Stimulated activated CD4-positive, alpha-beta T cell treated with anti-CD3 and anti-CD28 coated beads, Interleukin-4, amount 100 ng/mL, for 1 hour (primary cell): ENCODE measurements around the gene SUSD2.
A peak's percentile ranks its signal among the peaks of the same experiment; 100 is the strongest.
"Not testable (repeated sequence)": the region's sequence is repeated elsewhere in the genome, so short reads cannot be mapped to it uniquely, and the experiment has no call there.

ENCODE experiments used
- DNase-seq: peaks from one replicate; pipeline ENCODE4 v3.0.0-alpha.2; 2020

Gene SUSD2

GRCh38 chr22:24189249-24190158, 8.2 kb downstream of the SUSD2 start:
- DNase-seq: peak; percentile 39

- DNase-seq: no peak
These were observed 8.9 kb downstream of the SUSD2 start for GRCh38 chr22:24190159-24190540.

- no peak for DNase-seq
These were observed 9.4 kb downstream of the SUSD2 start for GRCh38 chr22:24190596-24191208.

- DNase-seq: no peak
These were observed 10.1 kb downstream of the SUSD2 start for GRCh38 chr22:24191381-24191841.

DNA sequence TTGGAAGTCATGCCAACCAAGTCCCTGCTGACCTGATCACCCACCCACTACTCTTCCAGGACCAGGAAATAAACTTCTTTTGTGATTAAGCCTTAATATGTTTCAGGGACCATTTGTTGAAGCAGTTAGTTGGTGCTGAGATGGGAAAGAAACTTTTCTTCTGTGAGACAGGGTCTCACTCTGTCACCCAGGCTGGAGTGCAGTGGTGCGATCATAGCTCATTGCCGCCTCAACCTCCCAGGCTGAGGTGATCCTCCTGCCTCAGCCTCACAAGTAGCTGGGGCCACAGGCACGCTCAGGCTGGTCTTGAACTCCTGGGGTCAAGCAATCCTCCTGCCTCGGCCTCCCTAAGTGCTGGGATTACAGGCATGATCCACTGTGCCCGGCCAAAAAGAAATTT, 10.6 kb downstream of the SUSD2 start:
- no peak for DNase-seq

GRCh38 chr22:24198682-24199052, 17.4 kb downstream of the SUSD2 start:
- no peak for DNase-seq

DNA sequence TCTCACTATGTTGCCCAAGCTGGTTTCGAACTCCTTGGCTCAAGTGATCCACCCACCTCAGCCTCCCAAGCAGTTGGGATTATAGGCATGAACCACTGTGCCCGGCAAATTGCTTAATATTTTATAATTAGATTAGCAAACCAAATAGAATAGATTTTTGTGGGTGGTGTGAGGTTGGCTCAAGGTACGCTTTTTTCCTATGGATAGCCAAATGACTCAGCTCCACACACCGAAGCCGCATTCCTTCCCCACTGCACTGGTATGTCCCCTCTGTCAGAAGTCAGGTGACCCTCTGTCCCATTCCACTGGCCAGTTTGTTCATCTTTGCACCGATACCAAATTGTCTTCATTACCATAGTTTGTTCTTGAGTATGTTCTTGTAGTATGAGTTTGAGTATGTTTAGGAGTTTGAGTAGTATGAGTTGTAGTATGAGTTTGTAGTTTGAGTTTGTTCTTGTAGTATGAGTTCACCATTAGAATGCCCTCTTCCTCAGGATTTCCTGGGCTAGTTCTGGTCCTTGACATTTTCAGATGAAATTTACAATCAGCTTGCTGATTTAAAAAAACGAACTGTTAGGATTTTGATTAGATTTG, 19.4 kb downstream of the SUSD2 start:
- DNase-seq: no peak

GRCh38 chr22:24201681-24202614, 20.7 kb downstream of the SUSD2 start:
- DNase-seq: no peak

GRCh38 chr22:24203856-24204255, 22.6 kb downstream of the SUSD2 start:
- not testable (repeated sequence) for DNase-seq

GRCh38 chr22:24205438-24206195, 24.3 kb downstream of the SUSD2 start:
- DNase-seq: no peak

- DNase-seq: not testable (repeated sequence)
These were observed 25.4 kb downstream of the SUSD2 start for GRCh38 chr22:24206460-24207263.

DNA sequence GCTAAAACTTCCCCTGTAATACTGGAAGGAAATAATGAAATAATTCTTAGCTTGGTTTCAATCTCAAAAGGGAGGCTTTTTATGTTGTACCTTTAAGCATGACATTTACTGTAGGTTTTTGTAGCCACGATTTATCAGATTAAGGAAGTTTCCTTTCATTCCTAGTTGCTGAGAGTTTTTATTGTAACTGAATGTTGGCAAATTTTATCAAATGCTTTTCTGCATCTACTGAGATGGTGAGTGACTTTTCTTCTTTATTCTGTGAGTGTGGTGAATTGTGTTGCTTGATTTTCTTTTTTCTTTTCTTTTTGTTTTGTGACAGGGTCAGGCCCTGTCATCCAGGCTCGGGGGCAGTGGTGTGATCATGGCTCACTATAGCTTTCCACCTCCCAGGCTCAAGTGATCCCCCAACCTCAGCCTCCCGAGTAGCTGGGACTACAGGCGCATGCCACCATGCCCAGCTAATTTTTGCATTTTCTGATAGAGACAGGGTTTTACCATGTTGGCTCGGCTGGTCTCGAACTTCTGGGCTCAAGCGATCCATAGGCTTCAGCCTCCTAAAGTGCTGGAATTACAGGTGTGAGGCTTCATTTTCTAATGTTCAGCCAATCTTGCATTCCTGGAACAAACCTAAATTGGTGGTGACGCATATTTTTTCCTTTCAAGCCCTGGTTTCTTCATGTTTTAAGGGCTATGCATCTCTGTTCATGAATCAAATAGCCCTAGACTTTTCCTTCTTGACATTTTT, 26.2 kb downstream of the SUSD2 start:
- no peak for DNase-seq

DNA sequence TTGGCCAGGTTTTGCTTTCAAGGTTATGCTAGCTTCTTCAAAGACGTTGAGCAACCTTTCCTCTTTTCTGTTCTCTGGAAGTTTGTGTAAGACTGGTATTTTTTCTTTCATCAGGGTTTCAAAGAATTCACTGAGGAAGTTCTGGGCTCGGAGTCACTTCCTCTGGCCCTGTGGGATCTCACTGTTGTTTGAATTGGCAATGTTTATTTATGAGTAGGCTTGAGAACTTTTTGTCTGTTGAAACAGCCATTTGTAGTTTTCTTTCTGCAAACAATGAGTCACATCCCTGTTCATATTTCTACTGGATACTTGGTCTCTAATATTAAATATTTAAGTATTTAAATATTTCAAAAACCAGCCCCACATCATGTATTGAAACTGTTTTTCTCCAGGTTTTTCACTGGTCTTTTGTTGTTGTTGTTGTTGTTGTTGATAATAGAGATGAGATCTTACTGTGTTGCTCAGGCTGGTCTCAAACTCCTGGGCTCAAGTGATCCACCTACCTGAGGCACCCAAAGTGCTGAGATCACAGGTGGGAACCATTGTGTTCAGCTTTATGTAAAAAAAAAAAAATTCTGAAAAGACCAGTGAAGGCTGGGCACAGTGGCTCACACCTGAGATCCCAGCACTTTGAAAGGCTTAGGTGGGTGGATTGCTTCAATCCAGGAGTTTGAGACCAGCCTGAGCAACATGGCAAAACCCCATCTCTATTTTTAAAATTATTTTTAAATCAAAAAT, 26.9 kb downstream of the SUSD2 start:
- no peak for DNase-seq

DNA sequence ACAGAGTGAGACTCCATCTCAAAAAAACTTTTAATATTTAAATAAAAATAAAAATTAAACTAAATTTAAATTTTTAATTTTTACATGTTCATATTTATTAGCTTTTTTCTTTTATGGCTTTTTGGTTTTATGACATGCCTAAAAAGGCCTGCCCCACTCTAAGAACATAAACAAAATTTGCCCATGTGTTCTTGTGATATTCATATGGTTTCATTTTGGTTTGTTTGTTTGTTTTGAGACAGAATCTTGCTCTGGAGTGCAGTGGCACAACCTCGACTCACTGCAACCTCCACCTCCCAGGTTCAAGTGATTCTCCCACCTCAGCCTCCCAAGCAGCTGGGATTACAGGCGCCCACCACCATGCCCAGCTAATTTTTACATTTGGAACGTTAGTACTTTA, 27.7 kb downstream of the SUSD2 start:
- DNase-seq: no peak

DNA sequence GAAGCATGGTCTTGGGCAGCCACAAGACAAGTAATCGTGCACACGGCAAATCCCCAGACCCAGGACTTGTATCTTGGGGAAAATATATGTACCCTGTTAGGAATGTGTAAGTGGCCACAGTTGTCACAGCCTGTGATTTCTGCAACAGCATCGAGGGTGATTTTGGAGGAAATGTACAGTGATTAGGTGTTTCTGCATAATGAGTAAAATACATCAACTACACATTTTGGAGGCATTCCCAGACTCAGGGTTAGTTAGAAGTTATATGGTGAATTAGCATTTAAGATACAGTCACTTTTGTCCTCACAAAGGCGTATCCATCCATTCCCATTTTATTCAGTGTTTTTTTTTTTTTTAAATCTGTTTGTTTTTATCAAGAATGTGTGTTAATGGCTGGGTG, 28.4 kb downstream of the SUSD2 start:
- no peak for DNase-seq

- DNase-seq: not testable (repeated sequence)
These were observed 29.1 kb downstream of the SUSD2 start for GRCh38 chr22:24210409-24210808.

DNA sequence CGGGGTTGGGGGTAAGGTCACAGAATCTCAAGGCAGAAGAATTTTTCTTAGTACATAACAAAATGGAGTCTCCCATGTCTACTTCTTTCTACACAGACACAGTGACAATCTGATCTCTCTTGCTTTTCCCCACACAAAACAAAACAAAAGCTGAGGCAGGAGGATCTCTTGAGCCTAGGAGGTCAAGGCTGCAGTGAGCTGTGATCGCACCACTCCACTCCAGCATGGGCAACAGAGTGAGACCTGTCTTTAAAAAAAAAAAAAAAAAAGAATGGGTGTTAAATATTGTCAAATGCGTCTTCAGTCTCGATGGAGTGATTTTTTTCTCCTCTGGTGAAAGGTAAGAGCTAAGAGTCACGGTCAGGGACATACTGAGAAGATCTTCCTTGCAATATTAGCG, 30.4 kb downstream of the SUSD2 start:
- not testable (repeated sequence) for DNase-seq

GRCh38 chr22:24213111-24213510, 31.8 kb downstream of the SUSD2 start:
- not testable (repeated sequence) for DNase-seq

DNA sequence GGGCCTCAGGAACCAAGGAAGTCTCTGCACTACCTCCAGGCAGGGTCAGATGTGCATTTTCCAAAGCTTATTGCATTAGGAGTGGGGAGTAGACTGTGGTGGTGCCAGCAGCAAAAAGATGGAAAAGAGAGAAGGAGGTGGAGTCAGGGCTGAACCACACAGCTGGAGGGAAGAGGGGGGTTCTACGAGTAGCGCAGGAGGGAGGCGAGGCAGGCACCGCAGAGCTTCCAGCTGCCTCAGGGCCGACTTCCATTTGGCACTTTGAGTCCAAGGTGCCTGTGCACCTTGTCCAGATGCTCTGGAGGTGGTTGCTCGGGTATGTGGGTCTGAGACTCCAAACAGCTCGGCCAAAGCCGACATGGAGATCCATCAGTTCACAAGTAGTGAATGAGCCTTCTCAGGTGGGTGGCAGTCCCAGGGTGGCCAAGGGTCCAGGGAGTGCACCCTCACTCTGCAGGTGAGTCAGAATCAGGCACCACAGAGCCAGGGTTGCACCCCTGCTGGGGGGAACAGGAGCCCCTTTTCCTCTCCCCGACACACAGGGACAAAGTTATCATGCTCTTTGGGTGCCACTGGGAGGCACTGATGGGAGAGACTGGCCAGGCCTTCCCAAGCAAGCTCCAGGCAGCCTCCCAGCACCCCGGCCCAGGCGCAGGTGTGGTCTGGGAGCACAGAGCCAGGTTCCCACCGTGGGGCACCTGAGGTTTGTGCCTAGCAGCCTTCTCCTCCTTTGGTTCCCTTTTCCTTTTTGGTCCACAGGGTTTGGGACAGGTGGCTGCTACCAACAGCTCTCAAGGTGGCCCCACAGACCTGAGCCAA, 33.4 kb downstream of the SUSD2 start:
- DNase-seq: no peak
